ENCODE results near the gene SLC35D1.

Gene SLC35D1

GRCh38 chr1:67044631-67045270, 9.2 kb downstream of the SLC35D1 start:
- no peak for DNase-seq (ENCODE audit: low read depth)

- no peak for DNase-seq (ENCODE audit: low read depth)
These were observed 10.6 kb downstream of the SLC35D1 start for GRCh38 chr1:67043366-67043765.

GRCh38 chr1:67041841-67042503, 12.0 kb downstream of the SLC35D1 start:
- DNase-seq (ENCODE audit: low read depth) = no peak

GRCh38 chr1:67040405-67040804, 13.5 kb downstream of the SLC35D1 start:
- no peak for DNase-seq (ENCODE audit: low read depth)

GRCh38 chr1:67031859-67032247, 22.1 kb downstream of the SLC35D1 start:
- DNase-seq (ENCODE audit: low read depth) = no peak

- DNase-seq (ENCODE audit: low read depth) = no peak
These were observed 22.7 kb downstream of the SLC35D1 start for GRCh38 chr1:67031121-67031858.

GRCh38 chr1:67029472-67029871, 24.5 kb downstream of the SLC35D1 start:
- no peak for DNase-seq (ENCODE audit: low read depth)

- no peak for DNase-seq (ENCODE audit: low read depth)
These were observed 33.2 kb downstream of the SLC35D1 start for GRCh38 chr1:67020765-67021164.

GRCh38 chr1:67020304-67020703, 33.6 kb downstream of the SLC35D1 start:
- no peak for DNase-seq (ENCODE audit: low read depth)

- DNase-seq (ENCODE audit: low read depth) = no peak
These were observed 34.3 kb downstream of the SLC35D1 start for GRCh38 chr1:67019600-67020136.

GRCh38 chr1:67019121-67019520, 34.8 kb downstream of the SLC35D1 start:
- no peak for DNase-seq (ENCODE audit: low read depth)

- no peak for DNase-seq (ENCODE audit: low read depth)
These were observed 35.4 kb downstream of the SLC35D1 start for GRCh38 chr1:67018574-67018973.

GRCh38 chr1:67013573-67013972, 40.4 kb downstream of the SLC35D1 start:
- no peak for DNase-seq (ENCODE audit: low read depth)

GRCh38 chr1:67009792-67010191, 44.2 kb downstream of the SLC35D1 start:
- DNase-seq (ENCODE audit: low read depth) = no peak

- DNase-seq (ENCODE audit: low read depth) = no peak
These were observed 48.9 kb downstream of the SLC35D1 start for GRCh38 chr1:67005068-67005467.

- no peak for DNase-seq (ENCODE audit: low read depth)
These were observed 49.8 kb downstream of the SLC35D1 start for GRCh38 chr1:67004176-67004575.

- DNase-seq (ENCODE audit: low read depth) = no peak
These were observed 52.1 kb downstream of the SLC35D1 start for GRCh38 chr1:67001682-67002425.

- no peak for DNase-seq (ENCODE audit: low read depth)
These were observed 54.1 kb downstream of the SLC35D1 start for GRCh38 chr1:66999640-67000400.

- DNase-seq (ENCODE audit: low read depth) = no peak
These were observed 55.0 kb downstream of the SLC35D1 start for GRCh38 chr1:66998972-66999371.

GRCh38 chr1:66996018-66996682, 57.8 kb downstream of the SLC35D1 start:
- peak; percentile 28 for DNase-seq (ENCODE audit: low read depth)

- DNase-seq (ENCODE audit: low read depth) = no peak
These were observed 60.9 kb downstream of the SLC35D1 start for GRCh38 chr1:66993076-66993475.
